KOPT-K1 (cell line): ENCODE results near the gene METTL2B.
"Not testable (repeated sequence)": the region's sequence is repeated elsewhere in the genome, so short reads cannot be mapped to it uniquely, and the experiment has no call there.

Experiments used
- H3K27ac ChIP-seq: fragments of 200-600 bp; sonication (generic); 2 replicates; pipeline ENCODE4 v1.5.1; 2016; ENCODE audit warnings: antibody characterized with exemption, mild to moderate bottlenecking, low read depth, low read length; ENCODE audit not compliant: poor library complexity, severe bottlenecking
- H3K36me3 ChIP-seq: fragments of 200-600 bp; sonication (generic); 2 replicates; pipeline ENCODE4 v1.5.1; 2017; ENCODE audit warnings: antibody characterized with exemption, mild to moderate bottlenecking, low read length, moderate library complexity; ENCODE audit not compliant: insufficient read depth
- H3K9me3 ChIP-seq: fragments of 200-600 bp; sonication (generic); 2 replicates; pipeline ENCODE4 v1.5.1; 2017; ENCODE audit warnings: antibody characterized with exemption, low read length, mild to moderate bottlenecking; ENCODE audit not compliant: insufficient read depth, poor library complexity, severe bottlenecking

The METTL2B gene

GRCh38 chr7:128476402-128477335 lies at the start of gene METTL2B:
TSS of gene METTL2B (plus strand) at chr7:128476748. CDS start at chr7:128476766, 18 bp downstream.
- Histone ChIP-seq H3K27ac (peak within 1 kb of the TSS; percentile 75), H3K36me3 (peaks cover 32% of the 10 kb centered on the region)
- not testable (repeated sequence) for H3K9me3 ChIP-seq

GRCh38 chr7:128427289-128427891 lies 49.2 kb upstream of the METTL2B start:
- Histone ChIP-seq H3K36me3 (no peaks in the 10 kb centered on the region), H3K27ac (no peak overlapping the region), H3K9me3 (no peaks in the 10 kb centered on the region)

- Histone ChIP-seq H3K27ac (no peak overlapping the region), H3K9me3 (no peaks in the 10 kb centered on the region), H3K36me3 (no peaks in the 10 kb centered on the region)
Observed at GRCh38 chr7:128430207-128430606, 46.3 kb upstream of the METTL2B start.

- H3K27ac ChIP-seq: no peak overlapping the region
Observed at GRCh38 chr7:128431221-128431620, 45.3 kb upstream of the METTL2B start.

GRCh38 chr7:128431754-128432153 lies 44.8 kb upstream of the METTL2B start:
- no peak overlapping the region for H3K27ac ChIP-seq
- H3K9me3 ChIP-seq: no peaks in the 10 kb centered on the region
- H3K36me3 ChIP-seq: no peaks in the 10 kb centered on the region

More at GRCh38 chr7:128431221-128431620, 45.3 kb upstream of the METTL2B start:
- Histone ChIP-seq H3K9me3 (no peaks in the 10 kb centered on the region), H3K36me3 (no peaks in the 10 kb centered on the region)

- Histone ChIP-seq H3K36me3 (no peaks in the 10 kb centered on the region), H3K9me3 (no peaks in the 10 kb centered on the region), H3K27ac (no peak overlapping the region)
Observed at GRCh38 chr7:128434413-128435326, 41.9 kb upstream of the METTL2B start.

GRCh38 chr7:128435327-128435686 lies 41.2 kb upstream of the METTL2B start:
- Histone ChIP-seq H3K36me3 (no peaks in the 10 kb centered on the region), H3K27ac (no peak overlapping the region), H3K9me3 (no peaks in the 10 kb centered on the region)

GRCh38 chr7:128437426-128438332 lies 38.9 kb upstream of the METTL2B start:
- Histone ChIP-seq H3K36me3 (no peaks in the 10 kb centered on the region), H3K27ac (no peak overlapping the region), H3K9me3 (no peaks in the 10 kb centered on the region)

- H3K36me3 ChIP-seq: no peaks in the 10 kb centered on the region
- H3K27ac ChIP-seq: no peak overlapping the region
Observed at GRCh38 chr7:128442356-128442755, 34.2 kb upstream of the METTL2B start.

GRCh38 chr7:128443831-128444600 lies 32.5 kb upstream of the METTL2B start:
- Histone ChIP-seq H3K9me3 (no peaks in the 10 kb centered on the region), H3K27ac (no peak overlapping the region), H3K36me3 (no peaks in the 10 kb centered on the region)

More at GRCh38 chr7:128442356-128442755, 34.2 kb upstream of the METTL2B start:
- no peaks in the 10 kb centered on the region for H3K9me3 ChIP-seq

- Histone ChIP-seq H3K36me3 (no peaks in the 10 kb centered on the region), H3K27ac (no peak overlapping the region), H3K9me3 (no peaks in the 10 kb centered on the region)
Observed at GRCh38 chr7:128446306-128446705, 30.2 kb upstream of the METTL2B start.

- Histone ChIP-seq H3K9me3 (no peaks in the 10 kb centered on the region), H3K36me3 (no peaks in the 10 kb centered on the region), H3K27ac (no peak overlapping the region)
Observed at GRCh38 chr7:128447941-128448564, 28.5 kb upstream of the METTL2B start.

- Histone ChIP-seq H3K27ac (no peak overlapping the region), H3K36me3 (no peaks in the 10 kb centered on the region), H3K9me3 (no peaks in the 10 kb centered on the region)
Observed at GRCh38 chr7:128448751-128449302, 27.7 kb upstream of the METTL2B start.
